K562 (cell line): ENCODE data around the gene DNER. TPM values are rescaled to one million over a fixed set of nuclear protein-coding genes. Genes with fewer than 3 reads are reported as not detected.

Source experiments
- ATAC-seq: fragments of 200-7000 bp; cut with Tn5 transposase; 3 replicates; pipeline ENCODE4 v1.9.1; 2020; ENCODE audit warnings: moderate library complexity
- BruUV-seq: library from RNA; stranded (reverse); fragments of 400-500 nt; replicated peaks from 2 replicates; lab custom pipeline; 2021; lab: Mats Ljungman, UMichigan
- CTCF ChIA-PET: fragments of 300-600 bp; formaldehyde crosslinking; extraction: SDS; loops from one replicate; lab custom pipeline; 2021; ENCODE audit warnings: low intra/inter-chr PET ratio; lab: Yijun Ruan, JAX
- POLR2A ChIA-PET: fragments of 300-600, 350-650 bp; sonication (Branson Sonifier 250); formaldehyde crosslinking; extraction: SDS; loops from one replicate; lab custom pipeline; 2021; ENCODE audit warnings: antibody characterized with exemption, inconsistent platforms; lab: Yijun Ruan, JAX
- DNase-seq, 4 experiments: peaks; one replicate each; pipeline versions ENCODE4 v3.0.0 to v3.0.0-alpha.2; 2011 to 2018; ENCODE audit warnings: low spot score in 3 of 4, mixed read lengths in 3 of 4; ENCODE audit errors: extremely low read depth in 1 of 4
- FAIRE-seq: peaks from 2 replicates; lab custom pipeline; 2011; peaks lifted over from hg19 to GRCh38; lab: Jason Lieb, UNC
- H2AFZ ChIP-seq: 2 replicates; pipeline ENCODE4 v1.6.0; 2011; ENCODE audit warnings: low read depth, low read length, control low read depth, inconsistent platforms
- H3K27ac ChIP-seq: fragments of 200-600 bp; 3 replicates; pipeline ENCODE4 v1.8.0; 2011; ENCODE audit warnings: low read depth, mild to moderate bottlenecking, control low read depth, inconsistent platforms, low read length, moderate library complexity, mixed read lengths; ENCODE audit errors: extremely low read depth
- H3K27me3 ChIP-seq, 2 experiments: fragments of 300-600 bp in 1 of 2; 2 replicates in 1 of 2; 3 replicates in 1 of 2; pipeline versions ENCODE4 v1.6.0 to v1.8.0; 2011; ENCODE audit warnings: inconsistent platforms in 2 of 2, low read length in 2 of 2, mild to moderate bottlenecking in 1 of 2, mixed read lengths in 1 of 2, moderate library complexity in 1 of 2; ENCODE audit not compliant: control insufficient read depth in 2 of 2, insufficient read depth in 2 of 2
- H3K36me3 ChIP-seq: fragments of 300-600 bp; 3 replicates; pipeline ENCODE4 v1.8.0; 2011; ENCODE audit warnings: mild to moderate bottlenecking, low read length, inconsistent platforms; ENCODE audit not compliant: control insufficient read depth, insufficient read depth
- H3K4me1 ChIP-seq, 2 experiments: fragments of 200-600 bp in 1 of 2; replicated peaks in 1 of 2; 2 replicates in 1 of 2; 3 replicates in 1 of 2; pipeline versions ENCODE4 v1.5.1 to v1.8.0; 2011; ENCODE audit warnings: inconsistent platforms in 2 of 2, low read length in 2 of 2, mild to moderate bottlenecking in 1 of 2, mixed read lengths in 1 of 2, moderate library complexity in 1 of 2; ENCODE audit not compliant: control insufficient read depth in 2 of 2, insufficient read depth in 2 of 2
- H3K4me2 ChIP-seq: 2 replicates; pipeline ENCODE4 v1.6.1; 2011; ENCODE audit warnings: low read length, control low read depth, inconsistent platforms, mixed read lengths; ENCODE audit not compliant: insufficient read depth
- H3K4me3 ChIP-seq: fragments of 200-600 bp; sonication (generic), shearing (Covaris generic); 2 replicates; pipeline ENCODE4 v1.5.1; 2016; ENCODE audit warnings: control low read depth, inconsistent platforms
- H3K79me2 ChIP-seq: fragments of 200-600 bp; 3 replicates; pipeline ENCODE4 v1.8.0; 2011; ENCODE audit warnings: low read length, inconsistent platforms; ENCODE audit not compliant: control insufficient read depth, insufficient read depth
- H3K9ac ChIP-seq, 2 experiments: 2 replicates each; pipeline versions ENCODE4 v1.6.0 to v1.6.1; 2011; ENCODE audit warnings: low read depth in 2 of 2, low read length in 2 of 2, control low read depth in 1 of 2, inconsistent platforms in 1 of 2, mild to moderate bottlenecking in 1 of 2, mixed read lengths in 1 of 2; ENCODE audit not compliant: insufficient read depth in 1 of 2
- H3K9me1 ChIP-seq: one replicate; pipeline ENCODE4 v1.6.0; 2011; ENCODE audit warnings: inconsistent platforms, mild to moderate bottlenecking, low read length, moderate library complexity; ENCODE audit not compliant: control insufficient read depth, insufficient read depth
- H3K9me3 ChIP-seq: replicated peaks from 2 replicates; pipeline ENCODE4 v1.5.1; 2011; ENCODE audit warnings: low read depth, low read length, inconsistent platforms; ENCODE audit not compliant: control insufficient read depth, insufficient read depth
- H4K20me1 ChIP-seq: replicated peaks from 2 replicates; pipeline ENCODE4 v1.6.1; 2011; ENCODE audit warnings: low read length, inconsistent platforms, mixed read lengths; ENCODE audit not compliant: control insufficient read depth, insufficient read depth
- FIP1L1 ChIP-seq: fragments of 200-400 bp; formaldehyde crosslinking; IDR thresholded peaks from 2 replicates; pipeline ENCODE4 v1.6.1; 2018; ENCODE audit warnings: mild to moderate bottlenecking, low read depth, low read length; ENCODE audit not compliant: poor library complexity, severe bottlenecking
- HIVEP1 ChIP-seq: fragments of 250-450 bp; sonication (Bioruptor Pico); IDR thresholded peaks from 2 replicates; pipeline ENCODE4 v1.4.0; 2020; ENCODE audit warnings: mild to moderate bottlenecking
- MITF ChIP-seq: IDR thresholded peaks from 2 replicates; pipeline ENCODE4 v1.6.1; 2014; ENCODE audit warnings: antibody characterized with exemption
- NFIC ChIP-seq: fragments of 450-650 bp; IDR thresholded peaks from 2 replicates; pipeline ENCODE4 v1.6.1; 2017; ENCODE audit warnings: mild to moderate bottlenecking, inconsistent platforms
- NR1H2 ChIP-seq: sonication (generic); formaldehyde crosslinking; IDR thresholded peaks from 2 replicates; pipeline ENCODE4 v1.4.0; 2020; ENCODE audit warnings: mild to moderate bottlenecking, missing genetic modification reagents
- PHF20 ChIP-seq: fragments of 450-650 bp; IDR thresholded peaks from 2 replicates; pipeline ENCODE4 v1.6.1; 2018; ENCODE audit not compliant: partially characterized antibody
- SIX5 ChIP-seq, 2 experiments: IDR thresholded peaks; 2 replicates each; pipeline ENCODE4 v1.6.1; 2011; ENCODE audit warnings: low read length in 2 of 2, borderline replicate concordance in 1 of 2, low read depth in 1 of 2, mild to moderate bottlenecking in 1 of 2, moderate library complexity in 1 of 2; ENCODE audit not compliant: insufficient read depth in 1 of 2
- TEAD2 ChIP-seq: fragments of 450-650 bp; IDR thresholded peaks from 2 replicates; pipeline ENCODE4 v1.6.1; 2016; ENCODE audit warnings: missing genetic modification characterization, control low read depth, missing compliant biosample characterization
- TRIM28 ChIP-seq: fragments of 450-650 bp; IDR thresholded peaks from 2 replicates; pipeline ENCODE4 v1.6.1; 2017
- ZBTB11 ChIP-seq, 3 experiments: fragments of 200-800 bp in 1 of 3; fragments of 250-450 bp in 1 of 3; fragments of 450-650 bp in 1 of 3; sonication (Bioruptor Pico) in 1 of 3; sonication (Bioruptor generic) in 1 of 3; formaldehyde crosslinking in 1 of 3; IDR thresholded peaks; 2 replicates each; pipeline versions ENCODE4 v1.6.1 to v1.8.0; 2016 to 2022; ENCODE audit warnings: mild to moderate bottlenecking in 2 of 3, missing genetic modification characterization in 2 of 3, missing compliant biosample characterization in 1 of 3, moderate library complexity in 1 of 3
- ZFPM2 ChIP-seq: fragments of 250-450 bp; sonication (Bioruptor Pico); IDR thresholded peaks from 2 replicates; pipeline ENCODE4 v1.5.1; 2022; ENCODE audit warnings: mild to moderate bottlenecking
- ZNF124 ChIP-seq: sonication (generic); formaldehyde crosslinking; IDR thresholded peaks from 2 replicates; pipeline ENCODE4 v1.8.1; 2022; ENCODE audit warnings: missing genetic modification reagents
- ZNF316 ChIP-seq: fragments of 450-650 bp; IDR thresholded peaks from 2 replicates; pipeline ENCODE4 v1.6.1; 2016
- ZNF384 ChIP-seq: IDR thresholded peaks from 2 replicates; pipeline ENCODE4 v1.6.1; 2012; ENCODE audit warnings: low read depth, low read length, improper control_type of control experiment
- ZZZ3 ChIP-seq: fragments of 450-650 bp; IDR thresholded peaks from 2 replicates; pipeline ENCODE4 v1.6.1; 2016; ENCODE audit warnings: antibody characterized with exemption, mild to moderate bottlenecking, moderate library complexity
- WGBS: fragments of 100-300 bp; shearing (Covaris generic); methylation state at CpG from one replicate; pipeline ENCODE4 v1.1.6; 2016; ENCODE audit warnings: low coverage, mixed read lengths; ENCODE audit not compliant: insufficient coverage; ENCODE audit errors: missing lambda C conversion rate; 5-methylcytosine and 5-hydroxymethylcytosine counted together
- in situ Hi-C: fragments of 300-500 bp; cut with MboI; formaldehyde crosslinking; loops from 4 replicates; pipeline ENCODE4 v1.15.0; 2018; ENCODE audit warnings: inconsistent platforms, mixed read lengths
- intact Hi-C: fragments of 100-400 bp; cut with micrococcal nuclease; formaldehyde crosslinking; loops from 2 replicates; pipeline ENCODE4 v1.14.2; 2022
- polyA plus RNA-seq, 8 experiments: library from polyadenylated mRNA; depleted of rRNA in 4 of 8; stranded (reverse) in 5 of 8; unstranded in 3 of 8; fragments of >200 nt; fragmentation: Nextera tagmentation in 2 of 8; fragmentation: Illumina TruSeq in 1 of 8; extraction: Ambion mirVana in 2 of 8; extraction: Trizol in 1 of 8; gene quantifications; 2 replicates each; pipeline versions ENCODE4 v1.2.1 to v1.2.3, GENCODE V29; 2011 to 2014; ENCODE audit warnings: inconsistent platforms in 1 of 8, missing spikeins in 1 of 8
- total RNA-seq, 7 experiments: library from RNA; depleted of rRNA in 6 of 7; stranded (reverse); fragments of >200 nt in 6 of 7; fragmentation: Illumina TruSeq in 2 of 7; extraction: Trizol in 2 of 7; gene quantifications; 2 replicates each; pipeline versions ENCODE4 v1.2.1 to v1.2.3, GENCODE V29; 2011 to 2021; ENCODE audit warnings: low replicate concordance in 1 of 7
- TF ChIP-seq, protein P1 (sequence below): fragments of 250-450 bp; sonication (Bioruptor Pico); IDR thresholded peaks from 2 replicates; pipeline ENCODE4 v1.5.0; 2021
- TF ChIP-seq, protein P2 (sequence below), 2 experiments: fragments of 450-650 bp in 1 of 2; sonication (generic) in 1 of 2; formaldehyde crosslinking in 1 of 2; IDR thresholded peaks in 1 of 2; conservative IDR thresholded peaks in 1 of 2; 2 replicates each; pipeline versions ENCODE4 v1.6.1 to v1.8.1; 2016 to 2023; ENCODE audit warnings: mild to moderate bottlenecking in 2 of 2, moderate library complexity in 2 of 2, inconsistent platforms in 1 of 2, missing genetic modification reagents in 1 of 2

Gene DNER
- total and polyA plus RNA-seq, 9 of the 15 experiments (the other 6 are each of a cell fraction or from before 2014, with no cell fraction given): not detected

DNA sequence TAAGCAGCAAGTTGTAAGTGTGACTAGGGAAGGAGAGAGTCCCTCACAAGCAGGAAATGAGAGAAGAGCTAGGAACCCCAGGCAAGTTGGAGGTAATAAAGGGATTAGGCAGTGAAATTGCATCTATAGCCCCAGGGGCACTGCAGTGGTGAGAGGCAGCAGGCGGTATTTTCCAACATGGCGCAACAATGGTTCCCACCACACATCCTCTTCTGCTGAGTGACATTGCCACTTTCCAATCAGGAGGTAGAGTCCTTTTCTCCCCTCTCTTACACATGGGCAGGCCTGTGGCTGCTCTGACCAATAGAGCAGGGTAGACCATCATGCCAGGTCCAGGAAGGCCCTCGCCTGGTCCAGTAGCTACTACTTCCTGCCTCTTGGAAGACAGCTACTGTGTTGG is 86.6 kb downstream of the DNER start:
- in situ Hi-C loops: no loop called here
- H2AFZ ChIP-seq: no peak overlapping the region
- intact Hi-C loops: no loop called here
- H3K4me1 ChIP-seq: no peaks in the 10 kb centered on the region
- H3K27me3 ChIP-seq: no peaks in the 10 kb centered on the region
- no peak overlapping the region for H3K4me3 ChIP-seq
- H3K79me2 ChIP-seq: no peaks in the 10 kb centered on the region
- no peaks in the 10 kb centered on the region for H4K20me1 ChIP-seq
- H3K9me3 ChIP-seq: no peaks in the 10 kb centered on the region
- WGBS: 0% methylated on average over 3 of the region's 3 CpGs
- POLR2A ChIA-PET: interaction anchor here (1.9 kb wide), 1 partner anchor 9 kb away, joined by 6 read pairs; no protein-coding TSS in a partner anchor
- CTCF ChIA-PET: no interaction called here
- H3K4me2 ChIP-seq: no peak overlapping the region
- no peak overlapping the region for H3K9ac ChIP-seq
- ATAC-seq: no peak
- no peak for DNase-seq
- BruUV-seq: no TSS peak
- no peak for FAIRE-seq
- no peaks in the 10 kb centered on the region for H3K36me3 ChIP-seq
- no peaks in the 10 kb centered on the region for H3K9me1 ChIP-seq
- no peak overlapping the region for H3K27ac ChIP-seq
- no peak for TF ChIP-seq NFIC
- TF ChIP-seq SIX5 (IDR thresholded peaks at IDR 0.05; ENCODE audit: borderline replicate concordance in 1 of 2, insufficient read depth in 1 of 2, low read depth in 1 of 2, low read length in 2 of 2): no peak
- TF ChIP-seq, protein P1, sequence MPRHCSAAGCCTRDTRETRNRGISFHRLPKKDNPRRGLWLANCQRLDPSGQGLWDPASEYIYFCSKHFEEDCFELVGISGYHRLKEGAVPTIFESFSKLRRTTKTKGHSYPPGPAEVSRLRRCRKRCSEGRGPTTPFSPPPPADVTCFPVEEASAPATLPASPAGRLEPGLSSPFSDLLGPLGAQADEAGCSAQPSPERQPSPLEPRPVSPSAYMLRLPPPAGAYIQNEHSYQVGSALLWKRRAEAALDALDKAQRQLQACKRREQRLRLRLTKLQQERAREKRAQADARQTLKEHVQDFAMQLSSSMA (CRISPR knock-in tag): no peak
- no peak for TF ChIP-seq MITF
- no peak for TF ChIP-seq ZBTB11 (CRISPR knock-in tag; IDR thresholded peaks at IDR 0.05)
- TF ChIP-seq ZZZ3: no peak
- no peak for TF ChIP-seq FIP1L1
- TF ChIP-seq, protein P2, sequence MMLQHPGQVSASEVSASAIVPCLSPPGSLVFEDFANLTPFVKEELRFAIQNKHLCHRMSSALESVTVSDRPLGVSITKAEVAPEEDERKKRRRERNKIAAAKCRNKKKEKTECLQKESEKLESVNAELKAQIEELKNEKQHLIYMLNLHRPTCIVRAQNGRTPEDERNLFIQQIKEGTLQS (IDR thresholded peaks at IDR 0.05): no peak
- TF ChIP-seq, protein P2 (CRISPR knock-in tag; conservative IDR thresholded peaks at IDR 0.05): no peak
- no peak for TF ChIP-seq TRIM28
- no peak for TF ChIP-seq ZNF124 (CRISPR knock-in tag)
- no peak for TF ChIP-seq PHF20
- no peak for TF ChIP-seq TEAD2
- no peak for TF ChIP-seq ZNF384
- no peak for TF ChIP-seq ZNF316
- TF ChIP-seq NR1H2 (CRISPR knock-in tag): no peak
- no peak for TF ChIP-seq ZFPM2 (CRISPR knock-in tag)
- no peak for TF ChIP-seq HIVEP1 (CRISPR knock-in tag)
